Endothelial cell of umbilical vein (primary cell): ENCODE data around the gene PDE6B. TPM values are rescaled to one million over a fixed set of nuclear protein-coding genes. Genes with fewer than 3 reads are reported as not detected.

Experiments
- BruUV-seq: library from RNA; stranded (reverse); fragments of 400-500 nt; replicated peaks from 2 replicates; lab custom pipeline; 2021; lab: Mats Ljungman, UMichigan
- CTCF ChIA-PET: fragments of 300-600, 350-600 bp; sonication (Branson Sonifier 250); formaldehyde crosslinking; loops from one replicate; lab custom pipeline; 2021; ENCODE audit warnings: antibody characterized with exemption, inconsistent platforms; lab: Charles Lee
- POLR2A ChIA-PET: fragments of 300-600, 350-600 bp; sonication (Branson Sonifier 250); formaldehyde crosslinking; loops from one replicate; lab custom pipeline; 2021; ENCODE audit warnings: antibody characterized with exemption, inconsistent platforms; lab: Charles Lee
- DNase-seq: peaks from one replicate; pipeline ENCODE4 v3.0.0-alpha.2; 2011; ENCODE audit warnings: low read depth, low spot score
- FAIRE-seq: peaks from 2 replicates; lab custom pipeline; 2011; peaks lifted over from hg19 to GRCh38; lab: Jason Lieb, UNC
- H2AFZ ChIP-seq: 2 replicates; pipeline ENCODE4 v1.6.0; 2012; ENCODE audit warnings: low read depth, low read length, control low read depth, inconsistent platforms
- H3K27ac ChIP-seq: 2 replicates; pipeline ENCODE4 v1.5.1; 2011; ENCODE audit warnings: low read depth, mild to moderate bottlenecking, control low read depth, low read length, moderate library complexity; ENCODE audit not compliant: insufficient read depth
- H3K27me3 ChIP-seq, 2 experiments: 2 replicates each; pipeline versions ENCODE4 v1.6.0 to v1.6.1; 2011; ENCODE audit warnings: low read length in 2 of 2, mixed read lengths in 1 of 2; ENCODE audit not compliant: control insufficient read depth in 2 of 2, insufficient read depth in 2 of 2
- H3K36me3 ChIP-seq, 2 experiments: 2 replicates in 1 of 2; 3 replicates in 1 of 2; pipeline ENCODE4 v1.5.1; 2011; ENCODE audit warnings: low read length in 2 of 2, mild to moderate bottlenecking in 1 of 2, moderate library complexity in 1 of 2; ENCODE audit not compliant: control insufficient read depth in 2 of 2, insufficient read depth in 2 of 2; ENCODE audit errors: extremely low read depth in 1 of 2
- H3K4me1 ChIP-seq: 3 replicates; pipeline ENCODE4 v1.5.1; 2011; ENCODE audit warnings: mild to moderate bottlenecking, low read length; ENCODE audit not compliant: control insufficient read depth, insufficient read depth; ENCODE audit errors: extremely low read depth
- H3K4me2 ChIP-seq: 2 replicates; pipeline ENCODE4 v1.6.1; 2011; ENCODE audit warnings: low read length, control low read depth, mixed read lengths; ENCODE audit not compliant: insufficient read depth
- H3K4me3 ChIP-seq, 3 experiments: fragments of 200-600 bp in 1 of 3; sonication (generic), shearing (Covaris generic) in 1 of 3; replicated peaks in 1 of 3; 2 replicates each; pipeline ENCODE4 v1.5.1; 2011 to 2016; ENCODE audit warnings: control low read depth in 3 of 3, low read length in 3 of 3, mild to moderate bottlenecking in 2 of 3, inconsistent platforms in 1 of 3, low read depth in 1 of 3, moderate library complexity in 1 of 3; ENCODE audit not compliant: insufficient read depth in 1 of 3
- H3K79me2 ChIP-seq: 2 replicates; pipeline ENCODE4 v1.6.0; 2012; ENCODE audit warnings: low read length, inconsistent platforms; ENCODE audit not compliant: control insufficient read depth, insufficient read depth
- H3K9ac ChIP-seq: replicated peaks from 2 replicates; pipeline ENCODE3; 2011; ENCODE audit warnings: low read length, control low read depth; ENCODE audit not compliant: insufficient read depth; ENCODE audit errors: extremely low read depth
- H3K9me1 ChIP-seq: replicated peaks from 3 replicates; pipeline ENCODE4 v1.6.0; 2011; ENCODE audit warnings: mild to moderate bottlenecking, low read length; ENCODE audit not compliant: control insufficient read depth, insufficient read depth; ENCODE audit errors: extremely low read depth
- H3K9me3 ChIP-seq: replicated peaks from 2 replicates; pipeline ENCODE4 v1.5.1; 2012; ENCODE audit warnings: low read length, inconsistent platforms; ENCODE audit not compliant: control insufficient read depth, insufficient read depth
- H4K20me1 ChIP-seq: replicated peaks from 2 replicates; pipeline ENCODE3; 2011; ENCODE audit warnings: mild to moderate bottlenecking, low read length; ENCODE audit not compliant: control insufficient read depth, insufficient read depth; ENCODE audit errors: extremely low read depth
- EZH2 ChIP-seq: IDR thresholded peaks from 2 replicates; pipeline ENCODE4 v1.6.1; 2012; ENCODE audit warnings: borderline replicate concordance, low read depth, mild to moderate bottlenecking, moderate library complexity, low read length, inconsistent platforms; ENCODE audit not compliant: severe bottlenecking
- FOS ChIP-seq: IDR thresholded peaks from 2 replicates; pipeline ENCODE4 v1.6.1; 2011; ENCODE audit warnings: mild to moderate bottlenecking, low read length, moderate library complexity, borderline replicate concordance; ENCODE audit not compliant: insufficient read depth
- GATA2 ChIP-seq: IDR thresholded peaks from 2 replicates; pipeline ENCODE4 v1.7.0; 2011; ENCODE audit warnings: low read depth, mild to moderate bottlenecking, moderate library complexity, mixed read lengths, low read length; ENCODE audit not compliant: insufficient read length, insufficient read depth
- JUN ChIP-seq: IDR thresholded peaks from 2 replicates; pipeline ENCODE4 v1.6.1; 2011; ENCODE audit warnings: borderline replicate concordance, low read depth; ENCODE audit not compliant: insufficient read length, insufficient read depth
- MYC ChIP-seq: IDR thresholded peaks from one replicate; pipeline ENCODE4 v1.6.1; 2011; ENCODE audit warnings: mild to moderate bottlenecking, low read depth, low read length
- POLR2A ChIP-seq: IDR thresholded peaks from 2 replicates; pipeline ENCODE4 v1.6.1; 2012; ENCODE audit warnings: low read depth, mild to moderate bottlenecking, control low read depth, low read length
- POLR2AphosphoS5 ChIP-seq: IDR thresholded peaks from 2 replicates; pipeline ENCODE4 v1.6.1; 2012; ENCODE audit warnings: low read depth, mild to moderate bottlenecking, control low read depth, low read length, moderate library complexity; ENCODE audit not compliant: insufficient read depth
- dilution Hi-C: fragments of 300-500 bp; cut with MboI; formaldehyde crosslinking; loops from one replicate; pipeline ENCODE4 v1.15.0; 2019; ENCODE audit warnings: low sequenced_read_pairs; ENCODE audit not compliant: extremely low pct_ligation_motif_present
- intact Hi-C: fragments of 100-400 bp; cut with micrococcal nuclease; formaldehyde crosslinking; loops from one replicate; pipeline ENCODE4 v1.10.0; 2022
- polyA plus RNA-seq, 4 experiments: library from polyadenylated mRNA; depleted of rRNA in 3 of 4; stranded (reverse) in 3 of 4; unstranded in 1 of 4; fragments of >200 nt; gene quantifications; 2 replicates each; pipeline versions ENCODE4 v1.2.1 to v1.2.3, GENCODE V29; 2011 to 2012; ENCODE audit warnings: missing spikeins in 1 of 4
- total RNA-seq: library from RNA; stranded (reverse); gene quantifications from 2 replicates; pipeline ENCODE4 v1.2.3, GENCODE V29; 2021
- TF ChIP-seq, protein P1 (sequence below): IDR thresholded peaks from 2 replicates; pipeline ENCODE4 v1.6.1; 2011; ENCODE audit not compliant: insufficient read depth, insufficient read length
- TF ChIP-seq, protein P2 (sequence below), 2 donors: IDR thresholded peaks; 1 replicate in 1 of 2; 2 replicates in 1 of 2; pipeline ENCODE4 v1.5.1; 2011; ENCODE audit warnings: low read length in 2 of 2, mild to moderate bottlenecking in 2 of 2, moderate library complexity in 2 of 2, control low read depth in 1 of 2, inconsistent platforms in 1 of 2, low read depth in 1 of 2; ENCODE audit not compliant: insufficient read depth in 1 of 2; ENCODE audit errors: extremely low read depth in 1 of 2

Gene PDE6B
- total and polyA plus RNA-seq, 2 donors (not counting 3 experiments of a cell fraction or from before 2014, with no cell fraction given), result 0.77 to 1.8 TPM

DNA sequence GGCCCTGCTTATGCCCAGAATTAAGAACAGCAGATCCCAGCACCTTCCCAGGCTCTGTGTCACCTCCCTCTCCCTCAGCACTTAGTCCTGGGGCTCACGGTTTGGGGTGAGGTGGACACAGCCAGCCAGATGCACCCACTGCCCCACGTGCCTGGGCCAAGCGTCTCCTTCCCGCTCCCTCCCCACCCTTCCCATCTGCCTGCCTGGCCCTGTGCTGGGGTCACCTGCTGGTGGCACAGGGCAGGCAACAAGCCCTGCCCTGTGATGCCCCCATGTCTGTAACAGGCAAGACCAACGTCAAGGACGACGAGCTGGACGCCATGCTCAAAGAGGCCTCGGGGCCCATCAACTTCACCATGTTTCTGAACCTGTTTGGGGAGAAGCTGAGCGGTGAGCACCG, 54.3 kb downstream of the PDE6B start:
- peaks cover 4% of the 10 kb centered on the region for H3K79me2 ChIP-seq
- dilution Hi-C loops, result no loop called here
- BruUV-seq, result no TSS peak
- no peak overlapping the region for H2AFZ ChIP-seq
- intact Hi-C loops, result loop anchor here (10.0 kb wide), 2 partner anchors 205 to 345 kb away; partner anchors contain the start of gene ZNF141
- H3K9me3 ChIP-seq, result no peaks in the 10 kb centered on the region
- no peak overlapping the region for H3K27ac ChIP-seq
- H3K9me1 ChIP-seq, result no peaks in the 10 kb centered on the region
- no peak for DNase-seq
- no peak for FAIRE-seq
- no peak overlapping the region for H3K4me3 ChIP-seq
- no peaks in the 10 kb centered on the region for H3K36me3 ChIP-seq
- POLR2A ChIA-PET, result no interaction called here
- H3K4me2 ChIP-seq, result no peak overlapping the region
- CTCF ChIA-PET, result no interaction called here
- H3K9ac ChIP-seq, result no peak overlapping the region
- H3K27me3 ChIP-seq, result no peaks in the 10 kb centered on the region
- H3K4me1 ChIP-seq, result peaks cover 9% of the 10 kb centered on the region
- TF ChIP-seq, protein P1, sequence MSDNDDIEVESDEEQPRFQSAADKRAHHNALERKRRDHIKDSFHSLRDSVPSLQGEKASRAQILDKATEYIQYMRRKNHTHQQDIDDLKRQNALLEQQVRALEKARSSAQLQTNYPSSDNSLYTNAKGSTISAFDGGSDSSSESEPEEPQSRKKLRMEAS, result no peak
- TF ChIP-seq FOS (no peak), POLR2A (no peak), POLR2AphosphoS5 (no peak), EZH2 (no peak), GATA2 (no peak), JUN (no peak), MYC (no peak)
- TF ChIP-seq, protein P2, sequence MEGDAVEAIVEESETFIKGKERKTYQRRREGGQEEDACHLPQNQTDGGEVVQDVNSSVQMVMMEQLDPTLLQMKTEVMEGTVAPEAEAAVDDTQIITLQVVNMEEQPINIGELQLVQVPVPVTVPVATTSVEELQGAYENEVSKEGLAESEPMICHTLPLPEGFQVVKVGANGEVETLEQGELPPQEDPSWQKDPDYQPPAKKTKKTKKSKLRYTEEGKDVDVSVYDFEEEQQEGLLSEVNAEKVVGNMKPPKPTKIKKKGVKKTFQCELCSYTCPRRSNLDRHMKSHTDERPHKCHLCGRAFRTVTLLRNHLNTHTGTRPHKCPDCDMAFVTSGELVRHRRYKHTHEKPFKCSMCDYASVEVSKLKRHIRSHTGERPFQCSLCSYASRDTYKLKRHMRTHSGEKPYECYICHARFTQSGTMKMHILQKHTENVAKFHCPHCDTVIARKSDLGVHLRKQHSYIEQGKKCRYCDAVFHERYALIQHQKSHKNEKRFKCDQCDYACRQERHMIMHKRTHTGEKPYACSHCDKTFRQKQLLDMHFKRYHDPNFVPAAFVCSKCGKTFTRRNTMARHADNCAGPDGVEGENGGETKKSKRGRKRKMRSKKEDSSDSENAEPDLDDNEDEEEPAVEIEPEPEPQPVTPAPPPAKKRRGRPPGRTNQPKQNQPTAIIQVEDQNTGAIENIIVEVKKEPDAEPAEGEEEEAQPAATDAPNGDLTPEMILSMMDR (IDR thresholded peaks at IDR 0.05; ENCODE audit: extremely low read depth in 1 of 2, insufficient read depth in 1 of 2, low read depth in 1 of 2, low read length in 2 of 2), result no peak
- H4K20me1 ChIP-seq, result no peaks in the 10 kb centered on the region
